ENCODE results near the gene ZBTB8OS.

GRCh38 chr1:32627596-32628162 is 22.7 kb downstream of the ZBTB8OS start:
- TF ChIP-seq CTCF (IDR thresholded peaks at IDR 0.05) (no peak), EP300 (IDR thresholded peaks at IDR 0.05) (no peak), POLR2A (IDR thresholded peaks at IDR 0.05) (no peak)

Data from ovary (tissue), 3 donors.